Endodermal cell (in vitro differentiated cells): ENCODE measurements around the gene LRCH1. TPM values are rescaled to one million over a fixed set of nuclear protein-coding genes. Genes with fewer than 3 reads are reported as not detected.

ENCODE experiments used
- DNase-seq: peaks from one replicate; pipeline ENCODE4 v3.0.0-alpha.2; 2017
- H3K27ac ChIP-seq: 2 replicates; pipeline ENCODE4 v1.5.1; 2013; ENCODE audit warnings: mild to moderate bottlenecking, low read depth, low read length, moderate library complexity
- H3K27me3 ChIP-seq: 2 replicates; pipeline ENCODE4 v1.6.1; 2013; ENCODE audit warnings: mild to moderate bottlenecking, low read length, moderate library complexity; ENCODE audit not compliant: insufficient read depth, control insufficient read depth, poor library complexity, severe bottlenecking
- H3K36me3 ChIP-seq: 2 replicates; pipeline ENCODE4 v1.7.0; 2013; ENCODE audit warnings: mild to moderate bottlenecking, low read length, moderate library complexity; ENCODE audit not compliant: control insufficient read depth, insufficient read depth
- H3K4me1 ChIP-seq: one replicate; pipeline ENCODE4 v1.7.0; 2013; ENCODE audit warnings: low read length; ENCODE audit not compliant: control insufficient read depth, insufficient read depth
- H3K4me3 ChIP-seq: 2 replicates; pipeline ENCODE4 v1.5.1; 2013; ENCODE audit warnings: mild to moderate bottlenecking, low read length, moderate library complexity
- H3K9ac ChIP-seq: 2 replicates; pipeline ENCODE4 v1.6.1; 2013; ENCODE audit warnings: mild to moderate bottlenecking, low read length, moderate library complexity; ENCODE audit not compliant: poor library complexity, severe bottlenecking; ENCODE audit errors: extremely low read depth
- H3K9me3 ChIP-seq: 2 replicates; pipeline ENCODE4 v1.6.1; 2013; ENCODE audit warnings: mild to moderate bottlenecking, low read length, moderate library complexity; ENCODE audit not compliant: control insufficient read depth
- H3K27ac Mint-ChIP-seq: 2 replicates; pipeline ENCODE4 v1.8.0; 2020; ENCODE audit warnings: mixed read lengths
- H3K27me3 Mint-ChIP-seq: 2 replicates; pipeline ENCODE4 v1.8.0; 2021; ENCODE audit warnings: mild to moderate bottlenecking, mixed read lengths; ENCODE audit not compliant: insufficient read depth
- H3K36me3 Mint-ChIP-seq: 2 replicates; pipeline ENCODE4 v1.8.0; 2020; ENCODE audit warnings: low read depth, mixed read lengths
- H3K4me1 Mint-ChIP-seq: 2 replicates; pipeline ENCODE4 v1.8.0; 2020; ENCODE audit warnings: mixed read lengths
- H3K4me3 Mint-ChIP-seq: 2 replicates; pipeline ENCODE4 v1.8.0; 2020; ENCODE audit warnings: mild to moderate bottlenecking, moderate library complexity, mixed read lengths
- H3K9me3 Mint-ChIP-seq: 2 replicates; pipeline ENCODE4 v1.8.0; 2020; ENCODE audit warnings: mild to moderate bottlenecking, mixed read lengths
- CTCF ChIP-seq: fragments of 200-600 bp; sonication (generic); conservative IDR thresholded peaks from 2 replicates; pipeline ENCODE4 v1.5.0; 2021; ENCODE audit warnings: antibody characterized with exemption, mild to moderate bottlenecking
- WGBS, 2 experiments: methylation state at CpG; one replicate each; pipeline versions ENCODE4 v1.1.5 to v1.1.7; 2013; ENCODE audit warnings: missing lambda C conversion rate in 2 of 2, mixed read lengths in 1 of 2; ENCODE audit not compliant: insufficient coverage in 1 of 2, insufficient read length in 1 of 2; 5-methylcytosine and 5-hydroxymethylcytosine counted together
- total RNA-seq, 2 donors: library from RNA; stranded (reverse); fragmentation: NEBNext Ultra II Directional in 1 of 2; extraction: Animal tissue kit (Norgen Biotek cat#: 25700) in 1 of 2; gene quantifications; 2 replicates in 1 of 2; 3 replicates in 1 of 2; pipeline ENCODE4 v1.2.1, GENCODE V29; 2021

Gene LRCH1
- total RNA-seq, 2 donors from 2014 or later, result 8.1 to 11.8 TPM

- no peak overlapping the region for H3K27ac ChIP-seq
- no peaks in the 10 kb centered on the region for H3K27me3 Mint-ChIP-seq
- H3K9me3 Mint-ChIP-seq, result no peaks in the 10 kb centered on the region
- no peak overlapping the region for H3K4me3 ChIP-seq
- H3K4me1 ChIP-seq, result no peaks in the 10 kb centered on the region
- 93 to 95% methylated on average over 6 of the region's 7 CpGs for WGBS, 2 experiments
- H3K36me3 Mint-ChIP-seq, result peaks cover 4% of the 10 kb centered on the region
- H3K27ac Mint-ChIP-seq, result no peak overlapping the region
- no peak for DNase-seq
- peaks cover 8% of the 10 kb centered on the region for H3K36me3 ChIP-seq
- no peaks in the 10 kb centered on the region for H3K9me3 ChIP-seq
- H3K9ac ChIP-seq, result no peak overlapping the region
- no peak overlapping the region for H3K4me3 Mint-ChIP-seq
- H3K4me1 Mint-ChIP-seq, result peaks cover 6% of the 10 kb centered on the region
- peak; percentile 14 for TF ChIP-seq CTCF
- H3K27me3 ChIP-seq, result no peaks in the 10 kb centered on the region
Measured at GRCh38 chr13:46751811-46752635, 199.1 kb downstream of the LRCH1 start.

GRCh38 chr13:46753137-46753536 lies 200.2 kb downstream of the LRCH1 start:
- Mint-ChIP-seq H3K4me1 (peaks cover 6% of the 10 kb centered on the region), H3K36me3 (peaks cover 4% of the 10 kb centered on the region), H3K9me3 (no peaks in the 10 kb centered on the region), H3K4me3 (no peak overlapping the region), H3K27ac (no peak overlapping the region), H3K27me3 (no peaks in the 10 kb centered on the region)
- Histone ChIP-seq H3K27me3 (no peaks in the 10 kb centered on the region), H3K27ac (no peak overlapping the region), H3K36me3 (peaks cover 8% of the 10 kb centered on the region), H3K4me1 (no peaks in the 10 kb centered on the region), H3K9me3 (no peaks in the 10 kb centered on the region), H3K9ac (no peak overlapping the region), H3K4me3 (no peak overlapping the region)
- WGBS, 2 experiments, result 93 to 96% methylated on average over 2 to 5 of the region's 5 CpGs
- TF ChIP-seq CTCF, result no peak
- no peak for DNase-seq

- Histone ChIP-seq H3K36me3 (peaks cover 8% of the 10 kb centered on the region), H3K4me1 (no peaks in the 10 kb centered on the region), H3K9ac (no peak overlapping the region), H3K4me3 (no peak overlapping the region), H3K27ac (no peak overlapping the region), H3K27me3 (no peaks in the 10 kb centered on the region), H3K9me3 (no peaks in the 10 kb centered on the region)
- H3K27ac Mint-ChIP-seq, result no peak overlapping the region
- no peaks in the 10 kb centered on the region for H3K27me3 Mint-ChIP-seq
- peaks cover 4% of the 10 kb centered on the region for H3K36me3 Mint-ChIP-seq
- WGBS, 2 experiments, result 84 to 95% methylated on average over 4 to 6 of the region's 6 CpGs
- no peak for DNase-seq
- H3K9me3 Mint-ChIP-seq, result no peaks in the 10 kb centered on the region
- TF ChIP-seq CTCF, result no peak
- peaks cover 6% of the 10 kb centered on the region for H3K4me1 Mint-ChIP-seq
- H3K4me3 Mint-ChIP-seq, result no peak overlapping the region
Measured at GRCh38 chr13:46753917-46754316, 200.9 kb downstream of the LRCH1 start.
